ENCODE measurements around the gene CLEC16A.

Gene CLEC16A

GRCh38 chr16:11009027-11009755, 64.8 kb downstream of the CLEC16A start:
- no peak overlapping the region for H4K5ac ChIP-seq (ENCODE audit: low read length)
- no peak overlapping the region for H3K18ac ChIP-seq (ENCODE audit: low read length)
- no peaks in the 10 kb centered on the region for H3K79me2 ChIP-seq (ENCODE audit: control insufficient read depth, insufficient read depth, low read length)
- no peak overlapping the region for H3K9ac ChIP-seq (ENCODE audit: low read length)
- no peak overlapping the region for H3K4ac ChIP-seq (ENCODE audit: low read depth, low read length)
- no peak overlapping the region for H3K23ac ChIP-seq (ENCODE audit: low read length)
- DNase-seq: no peak
- no peak overlapping the region for H2AK5ac ChIP-seq (ENCODE audit: low read length)
- no CpG with 5 or more reads among the region's 8 CpGs for WGBS (ENCODE audit: extremely low coverage, insufficient coverage, low lambda C conversion rate)
- no peak overlapping the region for H3K27ac ChIP-seq (ENCODE audit: low read depth, low read length)
- no peak overlapping the region for H3K4me2 ChIP-seq (ENCODE audit: low read length)
- H3K56ac ChIP-seq (ENCODE audit: low read length): no peak overlapping the region
- no peak overlapping the region for H2BK15ac ChIP-seq (replicated peaks; ENCODE audit: low read depth)
- peaks cover 9% of the 10 kb centered on the region for H3K4me1 ChIP-seq (ENCODE audit: control insufficient read depth, low read depth, low read length)
- no peaks in the 10 kb centered on the region for H3K36me3 ChIP-seq (ENCODE audit: control insufficient read depth, insufficient read depth, low read length)
- no peak overlapping the region for H3K4me3 ChIP-seq (ENCODE audit: low read length)
- no peak overlapping the region for H4K8ac ChIP-seq (ENCODE audit: low read depth, low read length)
- no peaks in the 10 kb centered on the region for H3K27me3 ChIP-seq (ENCODE audit: insufficient read depth, low read length, poor library complexity)
- no peaks in the 10 kb centered on the region for H3K79me1 ChIP-seq (ENCODE audit: low read length)
- no peak overlapping the region for H2BK5ac ChIP-seq (ENCODE audit: low read length)
- no peak overlapping the region for H2BK120ac ChIP-seq (ENCODE audit: low read depth, low read length)

GRCh38 chr16:11010575-11011221, 66.3 kb downstream of the CLEC16A start:
- Histone ChIP-seq H3K4me3 (ENCODE audit: low read length) (no peak overlapping the region), H3K4ac (ENCODE audit: low read depth, low read length) (no peak overlapping the region), H3K79me1 (ENCODE audit: low read length) (no peaks in the 10 kb centered on the region), H2AK5ac (ENCODE audit: low read length) (no peak overlapping the region), H2BK5ac (ENCODE audit: low read length) (no peak overlapping the region), H3K79me2 (ENCODE audit: control insufficient read depth, insufficient read depth, low read length) (no peaks in the 10 kb centered on the region), H2BK15ac (replicated peaks; ENCODE audit: low read depth) (no peak overlapping the region), H3K18ac (ENCODE audit: low read length) (no peak overlapping the region), H3K4me2 (ENCODE audit: low read length) (no peak overlapping the region), H3K4me1 (ENCODE audit: control insufficient read depth, low read depth, low read length) (peaks cover 9% of the 10 kb centered on the region), H3K36me3 (ENCODE audit: control insufficient read depth, insufficient read depth, low read length) (no peaks in the 10 kb centered on the region), H3K56ac (ENCODE audit: low read length) (no peak overlapping the region), H3K23ac (ENCODE audit: low read length) (no peak overlapping the region), H2BK120ac (ENCODE audit: low read depth, low read length) (no peak overlapping the region), H3K27ac (ENCODE audit: low read depth, low read length) (no peak overlapping the region), H3K9ac (ENCODE audit: low read length) (no peak overlapping the region), H3K27me3 (ENCODE audit: insufficient read depth, low read length, poor library complexity) (no peaks in the 10 kb centered on the region), H4K8ac (ENCODE audit: low read depth, low read length) (no peak overlapping the region), H4K5ac (ENCODE audit: low read length) (no peak overlapping the region)
- no CpG with 5 or more reads among the region's 12 CpGs for WGBS (ENCODE audit: extremely low coverage, insufficient coverage, low lambda C conversion rate)
- no peak for DNase-seq

GRCh38 chr16:11011326-11011725, 67.0 kb downstream of the CLEC16A start:
- Histone ChIP-seq H3K4me2 (ENCODE audit: low read length) (no peak overlapping the region), H2BK120ac (ENCODE audit: low read depth, low read length) (no peak overlapping the region), H3K9ac (ENCODE audit: low read length) (no peak overlapping the region), H4K5ac (ENCODE audit: low read length) (no peak overlapping the region), H3K79me2 (ENCODE audit: control insufficient read depth, insufficient read depth, low read length) (no peaks in the 10 kb centered on the region), H3K4me3 (ENCODE audit: low read length) (no peak overlapping the region), H2AK5ac (ENCODE audit: low read length) (no peak overlapping the region), H3K56ac (ENCODE audit: low read length) (no peak overlapping the region), H3K23ac (ENCODE audit: low read length) (no peak overlapping the region), H3K18ac (ENCODE audit: low read length) (no peak overlapping the region), H2BK15ac (replicated peaks; ENCODE audit: low read depth) (no peak overlapping the region), H2BK5ac (ENCODE audit: low read length) (no peak overlapping the region), H4K8ac (ENCODE audit: low read depth, low read length) (no peak overlapping the region), H3K79me1 (ENCODE audit: low read length) (no peaks in the 10 kb centered on the region), H3K27ac (ENCODE audit: low read depth, low read length) (no peak overlapping the region), H3K4me1 (ENCODE audit: control insufficient read depth, low read depth, low read length) (peaks cover 9% of the 10 kb centered on the region), H3K4ac (ENCODE audit: low read depth, low read length) (no peak overlapping the region), H3K36me3 (ENCODE audit: control insufficient read depth, insufficient read depth, low read length) (no peaks in the 10 kb centered on the region), H3K27me3 (ENCODE audit: insufficient read depth, low read length, poor library complexity) (no peaks in the 10 kb centered on the region)
- DNase-seq: no peak
- WGBS (ENCODE audit: extremely low coverage, insufficient coverage, low lambda C conversion rate): no CpG with 5 or more reads among the region's 1 CpG

- DNase-seq: no peak
- H3K79me2 ChIP-seq (ENCODE audit: control insufficient read depth, insufficient read depth, low read length): no peaks in the 10 kb centered on the region
- H2AK5ac ChIP-seq (ENCODE audit: low read length): no peak overlapping the region
- no CpG with 5 or more reads among the region's 8 CpGs for WGBS (ENCODE audit: extremely low coverage, insufficient coverage, low lambda C conversion rate)
- no peak overlapping the region for H2BK15ac ChIP-seq (replicated peaks; ENCODE audit: low read depth)
- peaks cover 4% of the 10 kb centered on the region for H3K4me1 ChIP-seq (ENCODE audit: control insufficient read depth, low read depth, low read length)
- H3K4me3 ChIP-seq (ENCODE audit: low read length): no peak overlapping the region
- no peak overlapping the region for H4K5ac ChIP-seq (ENCODE audit: low read length)
- no peaks in the 10 kb centered on the region for H3K36me3 ChIP-seq (ENCODE audit: control insufficient read depth, insufficient read depth, low read length)
- H3K27me3 ChIP-seq (ENCODE audit: insufficient read depth, low read length, poor library complexity): no peaks in the 10 kb centered on the region
- no peak overlapping the region for H2BK5ac ChIP-seq (ENCODE audit: low read length)
- H3K4ac ChIP-seq (ENCODE audit: low read depth, low read length): no peak overlapping the region
- no peak overlapping the region for H3K18ac ChIP-seq (ENCODE audit: low read length)
- H3K4me2 ChIP-seq (ENCODE audit: low read length): no peak overlapping the region
- H3K27ac ChIP-seq (ENCODE audit: low read depth, low read length): no peak overlapping the region
- no peak overlapping the region for H3K9ac ChIP-seq (ENCODE audit: low read length)
- H3K23ac ChIP-seq (ENCODE audit: low read length): no peak overlapping the region
- H3K56ac ChIP-seq (ENCODE audit: low read length): no peak overlapping the region
- no peaks in the 10 kb centered on the region for H3K79me1 ChIP-seq (ENCODE audit: low read length)
- no peak overlapping the region for H4K8ac ChIP-seq (ENCODE audit: low read depth, low read length)
- no peak overlapping the region for H2BK120ac ChIP-seq (ENCODE audit: low read depth, low read length)
Measured at GRCh38 chr16:11012841-11013240, 68.5 kb downstream of the CLEC16A start.

GRCh38 chr16:11014136-11014535, 69.8 kb downstream of the CLEC16A start:
- H3K4me2 ChIP-seq (ENCODE audit: low read length): no peak overlapping the region
- H3K4me3 ChIP-seq (ENCODE audit: low read length): no peak overlapping the region
- peaks cover 5% of the 10 kb centered on the region for H3K4me1 ChIP-seq (ENCODE audit: control insufficient read depth, low read depth, low read length)
- no peak overlapping the region for H2AK5ac ChIP-seq (ENCODE audit: low read length)
- no peak overlapping the region for H2BK120ac ChIP-seq (ENCODE audit: low read depth, low read length)
- H3K79me2 ChIP-seq (ENCODE audit: control insufficient read depth, insufficient read depth, low read length): no peaks in the 10 kb centered on the region
- no CpG with 5 or more reads among the region's 4 CpGs for whole genome bisulfite sequencing (ENCODE audit: extremely low coverage, insufficient coverage, low lambda C conversion rate)
- no peaks in the 10 kb centered on the region for H3K79me1 ChIP-seq (ENCODE audit: low read length)
- no peak overlapping the region for H3K4ac ChIP-seq (ENCODE audit: low read depth, low read length)
- H3K27ac ChIP-seq (ENCODE audit: low read depth, low read length): no peak overlapping the region
- H3K36me3 ChIP-seq (ENCODE audit: control insufficient read depth, insufficient read depth, low read length): no peaks in the 10 kb centered on the region
- H4K8ac ChIP-seq (ENCODE audit: low read depth, low read length): no peak overlapping the region
- no peak overlapping the region for H2BK5ac ChIP-seq (ENCODE audit: low read length)
- H3K23ac ChIP-seq (ENCODE audit: low read length): no peak overlapping the region
- no peak overlapping the region for H2BK15ac ChIP-seq (replicated peaks; ENCODE audit: low read depth)
- no peak overlapping the region for H3K9ac ChIP-seq (ENCODE audit: low read length)
- H3K27me3 ChIP-seq (ENCODE audit: insufficient read depth, low read length, poor library complexity): no peaks in the 10 kb centered on the region
- no peak overlapping the region for H3K56ac ChIP-seq (ENCODE audit: low read length)
- no peak for DNase-seq
- no peak overlapping the region for H3K18ac ChIP-seq (ENCODE audit: low read length)
- H4K5ac ChIP-seq (ENCODE audit: low read length): no peak overlapping the region
